HepG2 (cell line): ENCODE results near the gene ZFPM1. TPM values are rescaled to one million over a fixed set of nuclear protein-coding genes. Genes with fewer than 3 reads are reported as not detected.
A peak's percentile ranks its signal among the peaks of the same experiment; 100 is the strongest.

ENCODE experiments used
- ATAC-seq: fragments of 200-7000 bp; cut with Tn5 transposase; 3 replicates; pipeline ENCODE4 v1.9.1; 2020; ENCODE audit warnings: mild to moderate bottlenecking, moderate library complexity
- BruUV-seq: library from RNA; stranded (reverse); fragments of 400-500 nt; replicated peaks from 2 replicates; lab custom pipeline; 2021; lab: Mats Ljungman, UMichigan
- CTCF ChIA-PET: fragments of 300-600 bp; formaldehyde crosslinking; extraction: SDS; loops from one replicate; lab custom pipeline; 2021; ENCODE audit warnings: low total read pairs, inconsistent platforms, low intra/inter-chr PET ratio; lab: Yijun Ruan, JAX
- POLR2A ChIA-PET: fragments of 350-600 bp; sonication (Branson Sonifier 250); formaldehyde crosslinking; loops from one replicate; lab custom pipeline; 2020; ENCODE audit warnings: antibody characterized with exemption, inconsistent platforms; lab: Yijun Ruan, JAX
- DNase-seq: peaks from one replicate; pipeline ENCODE4 v3.0.0-alpha.2; 2015; ENCODE audit warnings: low spot score
- FAIRE-seq: peaks from 3 replicates; lab custom pipeline; 2011; peaks lifted over from hg19 to GRCh38; lab: Jason Lieb, UNC
- H2AFZ ChIP-seq: one replicate; pipeline ENCODE4 v1.6.1; 2011; ENCODE audit warnings: low read length, inconsistent platforms
- H3K27ac ChIP-seq: fragments of 300-600 bp; 3 replicates; pipeline ENCODE4 v1.8.0; 2011; ENCODE audit warnings: mixed run types, mild to moderate bottlenecking, mixed read lengths, low read length, inconsistent platforms; ENCODE audit not compliant: insufficient read depth; ENCODE audit errors: extremely low read length
- H3K27me3 ChIP-seq, 2 experiments: fragments of 200-600 bp in 1 of 2; 2 replicates in 1 of 2; 3 replicates in 1 of 2; pipeline versions ENCODE4 v1.6.0 to v1.8.0; 2011; ENCODE audit warnings: low read length in 2 of 2, mild to moderate bottlenecking in 2 of 2, moderate library complexity in 2 of 2, inconsistent platforms in 1 of 2; ENCODE audit not compliant: insufficient read depth in 2 of 2, control insufficient read depth in 1 of 2
- H3K36me3 ChIP-seq, 2 experiments: fragments of 200-600 bp in 1 of 2; replicated peaks in 1 of 2; 2 replicates in 1 of 2; 3 replicates in 1 of 2; pipeline versions ENCODE4 v1.5.1 to v1.8.0; 2011; ENCODE audit warnings: low read length in 2 of 2, inconsistent platforms in 1 of 2; ENCODE audit not compliant: insufficient read depth in 2 of 2, control insufficient read depth in 1 of 2
- H3K4me1 ChIP-seq: 2 replicates; pipeline ENCODE4 v1.5.1; 2012; ENCODE audit warnings: low read length, inconsistent platforms; ENCODE audit not compliant: insufficient read depth
- H3K4me2 ChIP-seq: 2 replicates; pipeline ENCODE4 v1.6.0; 2011; ENCODE audit warnings: low read depth, low read length, inconsistent platforms
- H3K4me3 ChIP-seq, 3 experiments: fragments of 200-600 bp in 1 of 3; sonication (generic), shearing (Covaris generic) in 1 of 3; replicated peaks in 1 of 3; 2 replicates each; pipeline ENCODE4 v1.5.1; 2011 to 2016; ENCODE audit warnings: low read length in 3 of 3, inconsistent platforms in 2 of 3, low read depth in 2 of 3, mild to moderate bottlenecking in 2 of 3, control low read depth in 1 of 3, mixed read lengths in 1 of 3; ENCODE audit not compliant: insufficient read depth in 1 of 3
- H3K79me2 ChIP-seq: one replicate; pipeline ENCODE4 v1.6.1; 2011; ENCODE audit warnings: low read length, inconsistent platforms; ENCODE audit not compliant: insufficient read depth
- H3K9ac ChIP-seq: 2 replicates; pipeline ENCODE4 v1.6.0; 2011; ENCODE audit warnings: mild to moderate bottlenecking, low read depth, low read length, inconsistent platforms; ENCODE audit not compliant: insufficient read depth
- H3K9me3 ChIP-seq: 2 replicates; pipeline ENCODE4 v1.5.1; 2012; ENCODE audit warnings: mild to moderate bottlenecking, low read length
- H4K20me1 ChIP-seq: 2 replicates; pipeline ENCODE4 v1.6.0; 2011; ENCODE audit warnings: inconsistent platforms, mild to moderate bottlenecking, low read length, moderate library complexity; ENCODE audit not compliant: insufficient read depth
- ATAD3A ChIP-seq: sonication (generic); formaldehyde crosslinking; IDR thresholded peaks from 2 replicates; pipeline ENCODE4 v1.4.0; 2020; ENCODE audit warnings: missing genetic modification reagents
- HNRNPL ChIP-seq: fragments of 200-400 bp; formaldehyde crosslinking; IDR thresholded peaks from 2 replicates; pipeline ENCODE4 v1.6.1; 2017; ENCODE audit warnings: mild to moderate bottlenecking, low read depth, low read length
- KDM2A ChIP-seq: sonication (generic); formaldehyde crosslinking; IDR thresholded peaks from 2 replicates; pipeline ENCODE4 v1.4.0; 2020; ENCODE audit warnings: low read depth, missing genetic modification reagents, borderline replicate concordance
- KLF6 ChIP-seq: IDR thresholded peaks from 2 replicates; pipeline ENCODE4 v1.8.0; 2016; ENCODE audit warnings: missing biosample characterization, missing genetic modification reagents
- PHF21A ChIP-seq: sonication (generic); formaldehyde crosslinking; IDR thresholded peaks from 2 replicates; pipeline ENCODE4 v1.5.0; 2020; ENCODE audit warnings: mild to moderate bottlenecking, missing genetic modification reagents
- SALL1 ChIP-seq: sonication (generic); formaldehyde crosslinking; IDR thresholded peaks from 2 replicates; pipeline ENCODE4 v1.8.0; 2022; ENCODE audit warnings: mild to moderate bottlenecking, missing genetic modification reagents
- ZBTB38 ChIP-seq: sonication (generic); formaldehyde crosslinking; IDR thresholded peaks from 2 replicates; pipeline ENCODE4 v1.5.1; 2020; ENCODE audit warnings: mild to moderate bottlenecking, missing genetic modification reagents
- WGBS: methylation state at CpG from one replicate; pipeline ENCODE4 v1.1.6; 2017; ENCODE audit warnings: low lambda C conversion rate; 5-methylcytosine and 5-hydroxymethylcytosine counted together
- in situ Hi-C: cut with HindIII; loops from 2 replicates; pipeline ENCODE4 v1.10.0; 2017; ENCODE audit warnings: low pct_unique_long_range_greater_than_20kb; ENCODE audit not compliant: extremely low pct_ligation_motif_present
- intact Hi-C: fragments of 100-400 bp; cut with micrococcal nuclease; formaldehyde crosslinking; loops from one replicate; pipeline ENCODE4 v1.10.0; 2022; ENCODE audit not compliant: unreplicated experiment
- polyA plus RNA-seq, 8 experiments: library from polyadenylated mRNA; depleted of rRNA in 3 of 8; stranded (reverse) in 7 of 8; unstranded in 1 of 8; fragments of >200 nt; fragmentation: Illumina TruSeq in 4 of 8; extraction: Trizol in 4 of 8; gene quantifications; 2 replicates each; pipeline versions ENCODE4 v1.2.1 to v1.2.3, GENCODE V29; 2011 to 2016; ENCODE audit warnings: low read depth in 4 of 8, missing spikeins in 1 of 8, mixed read lengths in 1 of 8; ENCODE audit not compliant: insufficient read depth in 1 of 8
- total RNA-seq, 5 experiments: library from RNA; depleted of rRNA; stranded (reverse); fragments of >200 nt; fragmentation: Illumina TruSeq; extraction: Trizol; gene quantifications; 2 replicates each; pipeline ENCODE4 v1.2.3, GENCODE V29; 2016; ENCODE audit warnings: low read depth in 1 of 5
- TF ChIP-seq, protein P1 (sequence below): sonication (generic); formaldehyde crosslinking; IDR thresholded peaks from 2 replicates; pipeline ENCODE4 v1.4.0; 2020; ENCODE audit warnings: missing genetic modification reagents

Gene ZFPM1
- total and polyA plus RNA-seq, 2 of the 13 experiments (the other 11 are each of a cell fraction or from before 2014, with no cell fraction given) = 1.3 to 3.8 TPM

DNA sequence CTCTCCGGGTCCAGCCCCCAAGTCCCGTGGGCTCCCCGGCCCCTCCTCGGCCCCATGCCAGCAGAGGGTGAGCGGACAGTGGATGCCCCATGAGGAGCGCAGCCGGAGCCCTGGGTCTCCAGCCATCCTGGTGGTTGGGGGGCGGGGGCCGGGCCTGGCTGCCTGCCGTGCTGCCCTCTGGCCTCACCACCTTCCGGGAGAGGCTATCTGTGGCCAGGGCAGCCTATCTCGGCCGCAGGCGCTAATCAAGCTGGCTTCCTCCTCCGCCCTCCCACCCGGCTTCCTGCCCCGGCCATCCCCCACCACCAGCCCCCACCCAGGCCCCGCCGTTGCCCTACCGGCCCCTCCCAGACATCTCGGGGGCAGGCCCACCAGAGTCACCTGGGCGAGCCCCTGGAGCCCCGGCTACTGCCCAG lies 46.8 kb downstream of the ZFPM1 start:
- no peak for TF ChIP-seq KDM2A (CRISPR knock-in tag)
- TF ChIP-seq KLF6 (CRISPR knock-in tag) = no peak
- TF ChIP-seq, protein P1, sequence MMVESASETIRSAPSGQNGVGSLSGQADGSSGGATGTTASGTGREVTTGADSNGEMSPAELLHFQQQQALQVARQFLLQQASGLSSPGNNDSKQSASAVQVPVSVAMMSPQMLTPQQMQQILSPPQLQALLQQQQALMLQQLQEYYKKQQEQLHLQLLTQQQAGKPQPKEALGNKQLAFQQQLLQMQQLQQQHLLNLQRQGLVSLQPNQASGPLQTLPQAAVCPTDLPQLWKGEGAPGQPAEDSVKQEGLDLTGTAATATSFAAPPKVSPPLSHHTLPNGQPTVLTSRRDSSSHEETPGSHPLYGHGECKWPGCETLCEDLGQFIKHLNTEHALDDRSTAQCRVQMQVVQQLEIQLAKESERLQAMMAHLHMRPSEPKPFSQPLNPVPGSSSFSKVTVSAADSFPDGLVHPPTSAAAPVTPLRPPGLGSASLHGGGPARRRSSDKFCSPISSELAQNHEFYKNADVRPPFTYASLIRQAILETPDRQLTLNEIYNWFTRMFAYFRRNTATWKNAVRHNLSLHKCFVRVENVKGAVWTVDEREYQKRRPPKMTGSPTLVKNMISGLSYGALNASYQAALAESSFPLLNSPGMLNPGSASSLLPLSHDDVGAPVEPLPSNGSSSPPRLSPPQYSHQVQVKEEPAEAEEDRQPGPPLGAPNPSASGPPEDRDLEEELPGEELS (CRISPR knock-in tag) = no peak
- no peak for TF ChIP-seq PHF21A
- TF ChIP-seq ATAD3A (CRISPR knock-in tag) = no peak
- Histone ChIP-seq H3K27ac (no peak overlapping the region), H3K79me2 (no peaks in the 10 kb centered on the region), H3K36me3 (peaks cover 0 to 6% of the 10 kb centered on the region in 2 experiments; a peak in 1 of 5 replicates), H3K9ac (no peak overlapping the region), H3K4me3 (no peak overlapping the region), H3K4me2 (no peak overlapping the region), H2AFZ (no peak overlapping the region), H3K27me3 (no peaks in the 10 kb centered on the region), H4K20me1 (0 out of 2 replicates have a peak, but pooled peaks cover 3% of the 10 kb centered on the region), H3K9me3 (no peaks in the 10 kb centered on the region), H3K4me1 (peaks cover 42% of the 10 kb centered on the region)
- no peak for ATAC-seq
- 94% methylated on average over 10 of the region's 23 CpGs for WGBS
- intact Hi-C loops = no loop called here
- no TSS peak for BruUV-seq
- CTCF ChIA-PET = no interaction called here
- no peak for FAIRE-seq
- POLR2A ChIA-PET = interaction anchor here (0.9 kb wide), 1 partner anchor 12 kb away, joined by 4 read pairs; no protein-coding TSS in a partner anchor
- no peak for DNase-seq
- in situ Hi-C loops = loop anchor here (10.0 kb wide), 1 partner anchor 45 kb away; the partner anchor contains the start of gene ZFPM1

GRCh38 chr16:88500255-88500661 lies 47.2 kb downstream of the ZFPM1 start:
- WGBS = 97% methylated on average over 17 of the region's 17 CpGs
- Histone ChIP-seq H3K27me3 (no peaks in the 10 kb centered on the region), H4K20me1 (0 out of 2 replicates have a peak, but pooled peaks cover 3% of the 10 kb centered on the region), H3K4me1 (peaks cover 43% of the 10 kb centered on the region), H3K9ac (no peak overlapping the region), H3K27ac (no peak overlapping the region), H3K4me2 (no peak overlapping the region), H3K9me3 (no peaks in the 10 kb centered on the region), H3K36me3 (peaks cover 0 to 6% of the 10 kb centered on the region in 2 experiments; a peak in 1 of 5 replicates), H3K4me3 (no peak overlapping the region), H2AFZ (no peak overlapping the region), H3K79me2 (no peaks in the 10 kb centered on the region)
- no TSS peak for BruUV-seq
- ChIA-PET CTCF (no interaction called here), POLR2A (interaction anchor here (0.9 kb wide), 1 partner anchor 12 kb away, joined by 4 read pairs; no protein-coding TSS in a partner anchor)
- 0 out of 2 replicates have a peak, but pooled peaks have one; percentile 25 for TF ChIP-seq ZBTB38 (CRISPR knock-in tag)
- TF ChIP-seq HNRNPL = 0 out of 2 replicates have a peak, but pooled peaks have one; percentile 44
- TF ChIP-seq SALL1 (CRISPR knock-in tag) = no peak
- intact Hi-C loops = no loop called here
- no peak for FAIRE-seq
- ATAC-seq = no peak
- DNase-seq = no peak
- in situ Hi-C loops = loop anchor here (10.0 kb wide), 1 partner anchor 45 kb away; the partner anchor contains the start of gene ZFPM1
